ENCODE data around the gene TM4SF4.

DNA sequence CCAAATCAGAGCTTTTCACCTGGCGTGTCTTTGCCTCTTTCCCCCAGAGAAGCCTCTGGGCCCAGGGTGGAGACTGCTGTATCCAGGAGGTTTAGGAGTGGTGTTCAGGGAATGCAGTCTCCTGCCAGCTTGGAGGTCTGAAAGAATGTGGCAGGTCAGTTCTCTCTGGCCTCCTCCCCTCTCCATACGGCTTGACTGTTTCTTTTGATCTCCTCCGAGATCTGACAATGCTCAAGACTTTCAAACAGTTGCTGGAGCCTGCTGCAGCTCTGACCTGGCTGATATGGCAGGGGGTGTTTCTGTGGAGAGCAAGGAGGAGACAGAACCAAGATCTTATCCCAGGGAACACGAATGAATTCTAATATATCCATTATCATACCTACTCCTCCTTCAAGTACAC, 24.7 kb upstream of the TM4SF4 start:
- no peak for TF ChIP-seq POLR2A (IDR thresholded peaks at IDR 0.05)
- TF ChIP-seq, protein P1, sequence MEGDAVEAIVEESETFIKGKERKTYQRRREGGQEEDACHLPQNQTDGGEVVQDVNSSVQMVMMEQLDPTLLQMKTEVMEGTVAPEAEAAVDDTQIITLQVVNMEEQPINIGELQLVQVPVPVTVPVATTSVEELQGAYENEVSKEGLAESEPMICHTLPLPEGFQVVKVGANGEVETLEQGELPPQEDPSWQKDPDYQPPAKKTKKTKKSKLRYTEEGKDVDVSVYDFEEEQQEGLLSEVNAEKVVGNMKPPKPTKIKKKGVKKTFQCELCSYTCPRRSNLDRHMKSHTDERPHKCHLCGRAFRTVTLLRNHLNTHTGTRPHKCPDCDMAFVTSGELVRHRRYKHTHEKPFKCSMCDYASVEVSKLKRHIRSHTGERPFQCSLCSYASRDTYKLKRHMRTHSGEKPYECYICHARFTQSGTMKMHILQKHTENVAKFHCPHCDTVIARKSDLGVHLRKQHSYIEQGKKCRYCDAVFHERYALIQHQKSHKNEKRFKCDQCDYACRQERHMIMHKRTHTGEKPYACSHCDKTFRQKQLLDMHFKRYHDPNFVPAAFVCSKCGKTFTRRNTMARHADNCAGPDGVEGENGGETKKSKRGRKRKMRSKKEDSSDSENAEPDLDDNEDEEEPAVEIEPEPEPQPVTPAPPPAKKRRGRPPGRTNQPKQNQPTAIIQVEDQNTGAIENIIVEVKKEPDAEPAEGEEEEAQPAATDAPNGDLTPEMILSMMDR (IDR thresholded peaks at IDR 0.05), result no peak
